K562 (cell line): Measurements from ENCODE around the gene RNF223. TPM values are rescaled to one million over a fixed set of nuclear protein-coding genes. Genes with fewer than 3 reads are reported as not detected.
A peak's percentile ranks its signal among the peaks of the same experiment; 100 is the strongest.

Source experiments
- FOXO4 ChIP-seq: fragments of 450-650 bp; formaldehyde crosslinking; IDR thresholded peaks from 2 replicates; pipeline ENCODE4 v1.4.0; 2020; ENCODE audit warnings: mild to moderate bottlenecking, moderate library complexity
- L3MBTL2 ChIP-seq: fragments of 450-650 bp; IDR thresholded peaks from 2 replicates; pipeline ENCODE4 v1.6.1; 2016; ENCODE audit warnings: mild to moderate bottlenecking, moderate library complexity
- MAFF ChIP-seq: IDR thresholded peaks from 2 replicates; pipeline ENCODE4 v1.6.1; 2012; ENCODE audit warnings: low read length, improper control_type of control experiment
- MAFG ChIP-seq: fragments of 450-650 bp; conservative IDR thresholded peaks from 2 replicates; pipeline ENCODE4 v1.6.1; 2016; ENCODE audit warnings: missing genetic modification characterization, missing compliant biosample characterization
- MBD1 ChIP-seq: fragments of 250-450 bp; sonication (Bioruptor Pico); IDR thresholded peaks from 2 replicates; pipeline ENCODE4 v1.8.0; 2022; ENCODE audit warnings: inconsistent platforms
- MEIS2 ChIP-seq: fragments of 450-650 bp; IDR thresholded peaks from 2 replicates; pipeline ENCODE4 v1.6.1; 2014; ENCODE audit warnings: mild to moderate bottlenecking; ENCODE audit not compliant: partially characterized antibody
- MYNN ChIP-seq, 2 experiments: sonication (generic); formaldehyde crosslinking in 1 of 2; IDR thresholded peaks; 2 replicates each; pipeline versions ENCODE4 v1.5.0 to v1.6.1; 2016 to 2020; ENCODE audit warnings: antibody characterized with exemption in 1 of 2, missing genetic modification reagents in 1 of 2
- NCOA6 ChIP-seq: fragments of 450-650 bp; IDR thresholded peaks from 2 replicates; pipeline ENCODE4 v1.6.1; 2017; ENCODE audit warnings: mild to moderate bottlenecking
- NUFIP1 ChIP-seq: fragments of 450-650 bp; IDR thresholded peaks from 2 replicates; pipeline ENCODE4 v1.6.1; 2018; ENCODE audit not compliant: partially characterized antibody
- RBM34 ChIP-seq: fragments of 200-400 bp; formaldehyde crosslinking; IDR thresholded peaks from 2 replicates; pipeline ENCODE4 v1.6.1; 2018; ENCODE audit warnings: low read length, borderline replicate concordance; ENCODE audit not compliant: insufficient read depth
- RREB1 ChIP-seq: fragments of 250-450 bp; sonication (Bioruptor Pico); IDR thresholded peaks from 2 replicates; pipeline ENCODE4 v1.4.0; 2020
- ZNF143 ChIP-seq: sonication (generic); formaldehyde crosslinking; IDR thresholded peaks from 2 replicates; pipeline ENCODE4 v1.9.0; 2022; ENCODE audit warnings: mild to moderate bottlenecking, missing genetic modification reagents
- ZNF146 ChIP-seq: IDR thresholded peaks from one replicate; pipeline ENCODE4 v1.6.1; 2018; ENCODE audit warnings: missing compliant biosample characterization; ENCODE audit not compliant: unreplicated experiment
- ZNF197 ChIP-seq: fragments of 200-800 bp; sonication (Bioruptor generic); IDR thresholded peaks from 2 replicates; pipeline ENCODE4 v1.6.1; 2016; ENCODE audit warnings: low read depth, missing genetic modification characterization, missing compliant biosample characterization
- ZNF212 ChIP-seq: fragments of 450-650 bp; formaldehyde crosslinking; IDR thresholded peaks from 2 replicates; pipeline ENCODE4 v1.4.0; 2020; ENCODE audit warnings: mild to moderate bottlenecking
- ZNF408 ChIP-seq: fragments of 250-450 bp; sonication (Bioruptor Pico); IDR thresholded peaks from 2 replicates; pipeline ENCODE4 v1.4.0; 2020; ENCODE audit warnings: low read depth, mild to moderate bottlenecking, moderate library complexity
- ZNF57 ChIP-seq: fragments of 450-650 bp; formaldehyde crosslinking; IDR thresholded peaks from 2 replicates; pipeline ENCODE4 v1.4.0; 2020; ENCODE audit warnings: mild to moderate bottlenecking, moderate library complexity
- ZNF583 ChIP-seq: fragments of 250-450 bp; sonication (Bioruptor Pico); IDR thresholded peaks from 2 replicates; pipeline ENCODE4 v1.4.0; 2020
- ZNF695 ChIP-seq: fragments of 450-650 bp; formaldehyde crosslinking; IDR thresholded peaks from 2 replicates; pipeline ENCODE4 v1.4.0; 2020; ENCODE audit warnings: mild to moderate bottlenecking, moderate library complexity
- polyA plus RNA-seq, 8 experiments: library from polyadenylated mRNA; depleted of rRNA in 4 of 8; stranded (reverse) in 5 of 8; unstranded in 3 of 8; fragments of >200 nt; fragmentation: Nextera tagmentation in 2 of 8; fragmentation: Illumina TruSeq in 1 of 8; extraction: Ambion mirVana in 2 of 8; extraction: Trizol in 1 of 8; gene quantifications; 2 replicates each; pipeline versions ENCODE4 v1.2.1 to v1.2.3, GENCODE V29; 2011 to 2014; ENCODE audit warnings: inconsistent platforms in 1 of 8, missing spikeins in 1 of 8
- total RNA-seq, 7 experiments: library from RNA; depleted of rRNA in 6 of 7; stranded (reverse); fragments of >200 nt in 6 of 7; fragmentation: Illumina TruSeq in 2 of 7; extraction: Trizol in 2 of 7; gene quantifications; 2 replicates each; pipeline versions ENCODE4 v1.2.1 to v1.2.3, GENCODE V29; 2011 to 2021; ENCODE audit warnings: low replicate concordance in 1 of 7

RNF223 gene
- total and polyA plus RNA-seq, 9 of the 15 experiments (the other 6 are each of a cell fraction or from before 2014, with no cell fraction given) = 0.04 to 0.32 TPM; not detected in 7

- TF ChIP-seq ZNF583 (CRISPR knock-in tag) (no peak), ZNF143 (no peak), ZNF408 (CRISPR knock-in tag) (no peak), FOXO4 (CRISPR knock-in tag) (no peak), MYNN (IDR thresholded peaks at IDR 0.05) (no peak), MYNN (CRISPR knock-in tag; IDR thresholded peaks at IDR 0.05) (no peak), MBD1 (CRISPR knock-in tag) (no peak), ZNF146 (CRISPR knock-in tag) (no peak), ZNF212 (CRISPR knock-in tag) (no peak), ZNF57 (no peak), NCOA6 (no peak), L3MBTL2 (peak; percentile 23; the same call in 1 of the 2 replicates), NUFIP1 (no peak), ZNF197 (no peak), MAFG (tag) (no peak), RBM34 (no peak), RREB1 (CRISPR knock-in tag) (no peak), ZNF695 (CRISPR knock-in tag) (no peak), MEIS2 (peak; percentile 70), MAFF (no peak)
Measured at GRCh38 chr1:1069711-1070676, 4.1 kb downstream of the RNF223 start (continued).
